HepG2 (cell line): Measurements from ENCODE around the gene NFX1. TPM values are rescaled to one million over a fixed set of nuclear protein-coding genes. Genes with fewer than 3 reads are reported as not detected.

Source experiments
- CCAR2 ChIP-seq: fragments of 200-400 bp; formaldehyde crosslinking; optimal IDR thresholded peaks from 2 replicates; pipeline ENCODE3; 2018; ENCODE audit warnings: low read depth, mild to moderate bottlenecking, low read length, moderate library complexity
- FOSL2 ChIP-seq: sonication (generic); formaldehyde crosslinking; IDR thresholded peaks from 2 replicates; pipeline ENCODE4 v1.4.0; 2020; ENCODE audit warnings: missing genetic modification reagents
- FOXO1 ChIP-seq: sonication (generic); formaldehyde crosslinking; IDR thresholded peaks from 2 replicates; pipeline ENCODE4 v1.4.0; 2020; ENCODE audit warnings: missing genetic modification reagents
- GATAD2A ChIP-seq: IDR thresholded peaks from 2 replicates; pipeline ENCODE4 v1.6.1; 2016
- KDM4B ChIP-seq: sonication (generic); formaldehyde crosslinking; IDR thresholded peaks from 2 replicates; pipeline ENCODE4 v1.4.0; 2020; ENCODE audit warnings: missing genetic modification reagents
- MATR3 ChIP-seq: sonication (generic); formaldehyde crosslinking; IDR thresholded peaks from 2 replicates; pipeline ENCODE4 v1.4.0; 2020; ENCODE audit warnings: missing genetic modification reagents
- MYC ChIP-seq: sonication (generic); formaldehyde crosslinking; IDR thresholded peaks from 2 replicates; pipeline ENCODE4 v1.9.0; 2021; ENCODE audit warnings: missing genetic modification reagents, borderline replicate concordance
- NCOA2 ChIP-seq: sonication (generic); formaldehyde crosslinking; IDR thresholded peaks from 2 replicates; pipeline ENCODE4 v1.8.0; 2022; ENCODE audit warnings: inconsistent platforms
- NFYC ChIP-seq: IDR thresholded peaks from 2 replicates; pipeline ENCODE4 v1.6.1; 2016; ENCODE audit warnings: missing genetic modification reagents, missing compliant biosample characterization
- PCBP1 ChIP-seq: fragments of 200-400 bp; formaldehyde crosslinking; IDR thresholded peaks from 2 replicates; pipeline ENCODE4 v1.6.1; 2017; ENCODE audit warnings: mild to moderate bottlenecking, low read depth, low read length, borderline replicate concordance
- POLR2A ChIP-seq, 2 experiments: IDR thresholded peaks; 2 replicates each; pipeline ENCODE4 v1.6.1; 2011; ENCODE audit warnings: low read depth in 2 of 2, low read length in 2 of 2, mild to moderate bottlenecking in 1 of 2, moderate library complexity in 1 of 2; ENCODE audit not compliant: insufficient read depth in 1 of 2
- SETDB1 ChIP-seq: sonication (generic); formaldehyde crosslinking; IDR thresholded peaks from 2 replicates; pipeline ENCODE4 v1.5.1; 2020; ENCODE audit warnings: missing genetic modification reagents, mild to moderate bottlenecking, borderline replicate concordance
- SP140L ChIP-seq: sonication (generic); formaldehyde crosslinking; IDR thresholded peaks from 2 replicates; pipeline ENCODE4 v1.4.0; 2020; ENCODE audit warnings: missing genetic modification reagents, borderline replicate concordance
- TEAD2 ChIP-seq: sonication (generic); formaldehyde crosslinking; IDR thresholded peaks from 2 replicates; pipeline ENCODE4 v1.9.0; 2021; ENCODE audit warnings: missing genetic modification reagents
- ZKSCAN1 ChIP-seq: fragments of 150-350 bp; IDR thresholded peaks from 2 replicates; pipeline ENCODE4 v1.6.1; 2014; ENCODE audit warnings: low read length
- ZNF280B ChIP-seq: sonication (generic); formaldehyde crosslinking; IDR thresholded peaks from 2 replicates; pipeline ENCODE4 v1.5.0; 2020; ENCODE audit warnings: missing genetic modification reagents, mild to moderate bottlenecking, borderline replicate concordance
- ZNF34 ChIP-seq: sonication (generic); formaldehyde crosslinking; IDR thresholded peaks from 2 replicates; pipeline ENCODE4 v1.4.0; 2020; ENCODE audit warnings: mild to moderate bottlenecking, missing genetic modification reagents, borderline replicate concordance
- ZNF468 ChIP-seq: sonication (generic); formaldehyde crosslinking; IDR thresholded peaks from 2 replicates; pipeline ENCODE4 v1.8.0; 2022; ENCODE audit warnings: mild to moderate bottlenecking, moderate library complexity, missing genetic modification reagents
- ZNF510 ChIP-seq: sonication (generic); formaldehyde crosslinking; IDR thresholded peaks from 2 replicates; pipeline ENCODE4 v1.4.0; 2020; ENCODE audit warnings: low read depth, mild to moderate bottlenecking, missing genetic modification reagents
- ZNF660 ChIP-seq: sonication (generic); formaldehyde crosslinking; IDR thresholded peaks from 2 replicates; pipeline ENCODE4 v1.5.1; 2020; ENCODE audit warnings: mild to moderate bottlenecking, low read depth, missing genetic modification reagents, borderline replicate concordance
- polyA plus RNA-seq, 8 experiments: library from polyadenylated mRNA; depleted of rRNA in 3 of 8; stranded (reverse) in 7 of 8; unstranded in 1 of 8; fragments of >200 nt; fragmentation: Illumina TruSeq in 4 of 8; extraction: Trizol in 4 of 8; gene quantifications; 2 replicates each; pipeline versions ENCODE4 v1.2.1 to v1.2.3, GENCODE V29; 2011 to 2016; ENCODE audit warnings: low read depth in 4 of 8, missing spikeins in 1 of 8, mixed read lengths in 1 of 8; ENCODE audit not compliant: insufficient read depth in 1 of 8
- total RNA-seq, 5 experiments: library from RNA; depleted of rRNA; stranded (reverse); fragments of >200 nt; fragmentation: Illumina TruSeq; extraction: Trizol; gene quantifications; 2 replicates each; pipeline ENCODE4 v1.2.3, GENCODE V29; 2016; ENCODE audit warnings: low read depth in 1 of 5
- TF ChIP-seq, protein P1 (sequence below): sonication (generic); formaldehyde crosslinking; IDR thresholded peaks from 2 replicates; pipeline ENCODE4 v1.8.0; 2022; ENCODE audit warnings: missing genetic modification reagents, mild to moderate bottlenecking, inconsistent platforms, borderline replicate concordance
- TF ChIP-seq, protein P2 (sequence below): sonication (generic); formaldehyde crosslinking; IDR thresholded peaks from 2 replicates; pipeline ENCODE4 v1.4.0; 2020; ENCODE audit warnings: missing genetic modification reagents
- TF ChIP-seq, protein P3 (sequence below): sonication (generic); formaldehyde crosslinking; IDR thresholded peaks from 2 replicates; pipeline ENCODE4 v1.4.0; 2020; ENCODE audit warnings: missing genetic modification reagents, borderline replicate concordance

NFX1 gene
- total and polyA plus RNA-seq, 2 of the 13 experiments (the other 11 are each of a cell fraction or from before 2014, with no cell fraction given): 23.9 to 27.5 TPM

GRCh38 chr9:33263131-33264002 is 26.9 kb upstream of the NFX1 start (continued):
- TF ChIP-seq, protein P1, sequence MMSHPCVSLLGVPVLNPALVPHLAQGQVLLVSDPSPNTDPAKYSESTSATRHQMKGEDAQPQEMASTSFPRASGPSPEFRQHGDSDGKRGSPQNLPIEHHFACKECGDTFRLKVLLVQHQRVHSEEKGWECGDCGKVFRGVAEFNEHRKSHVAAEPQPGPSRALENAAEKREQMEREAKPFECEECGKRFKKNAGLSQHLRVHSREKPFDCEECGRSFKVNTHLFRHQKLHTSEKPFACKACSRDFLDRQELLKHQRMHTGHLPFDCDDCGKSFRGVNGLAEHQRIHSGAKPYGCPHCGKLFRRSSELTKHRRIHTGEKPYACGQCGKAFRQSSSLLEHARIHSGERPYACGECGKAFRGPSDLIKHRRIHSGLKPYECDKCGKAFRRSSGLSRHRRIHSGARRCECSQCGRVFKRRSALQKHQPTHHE: no peak
- TF ChIP-seq SP140L (CRISPR knock-in tag) (no peak), MYC (CRISPR knock-in tag) (0 out of 2 replicates have a peak, but pooled peaks have one; percentile 57), POLR2A (IDR thresholded peaks at IDR 0.05; ENCODE audit: insufficient read depth in 1 of 2, low read depth in 2 of 2, low read length in 2 of 2) (peak in 1 of 2 experiments; percentile 37; a peak in 1 of 4 replicates), GATAD2A (CRISPR knock-in tag) (no peak; the same call in 1 of the 2 replicates), TEAD2 (no peak), ZKSCAN1 (no peak), MATR3 (CRISPR knock-in tag) (no peak), KDM4B (no peak), CCAR2 (no peak), NFYC (CRISPR knock-in tag) (no peak), ZNF468 (CRISPR knock-in tag) (no peak), ZNF660 (CRISPR knock-in tag) (no peak), FOSL2 (CRISPR knock-in tag) (no peak; the same call in 1 of the 2 replicates), SETDB1 (CRISPR knock-in tag) (no peak), ZNF510 (no peak), ZNF34 (CRISPR knock-in tag) (no peak), FOXO1 (0 out of 2 replicates have a peak, but pooled peaks have one; percentile 15), ZNF280B (CRISPR knock-in tag) (no peak), PCBP1 (no peak), NCOA2 (CRISPR knock-in tag) (no peak)
- TF ChIP-seq, protein P2, sequence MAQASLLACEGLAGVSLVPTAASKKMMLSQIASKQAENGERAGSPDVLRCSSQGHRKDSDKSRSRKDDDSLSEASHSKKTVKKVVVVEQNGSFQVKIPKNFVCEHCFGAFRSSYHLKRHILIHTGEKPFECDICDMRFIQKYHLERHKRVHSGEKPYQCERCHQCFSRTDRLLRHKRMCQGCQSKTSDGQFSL (CRISPR knock-in tag): no peak
- TF ChIP-seq, protein P3, sequence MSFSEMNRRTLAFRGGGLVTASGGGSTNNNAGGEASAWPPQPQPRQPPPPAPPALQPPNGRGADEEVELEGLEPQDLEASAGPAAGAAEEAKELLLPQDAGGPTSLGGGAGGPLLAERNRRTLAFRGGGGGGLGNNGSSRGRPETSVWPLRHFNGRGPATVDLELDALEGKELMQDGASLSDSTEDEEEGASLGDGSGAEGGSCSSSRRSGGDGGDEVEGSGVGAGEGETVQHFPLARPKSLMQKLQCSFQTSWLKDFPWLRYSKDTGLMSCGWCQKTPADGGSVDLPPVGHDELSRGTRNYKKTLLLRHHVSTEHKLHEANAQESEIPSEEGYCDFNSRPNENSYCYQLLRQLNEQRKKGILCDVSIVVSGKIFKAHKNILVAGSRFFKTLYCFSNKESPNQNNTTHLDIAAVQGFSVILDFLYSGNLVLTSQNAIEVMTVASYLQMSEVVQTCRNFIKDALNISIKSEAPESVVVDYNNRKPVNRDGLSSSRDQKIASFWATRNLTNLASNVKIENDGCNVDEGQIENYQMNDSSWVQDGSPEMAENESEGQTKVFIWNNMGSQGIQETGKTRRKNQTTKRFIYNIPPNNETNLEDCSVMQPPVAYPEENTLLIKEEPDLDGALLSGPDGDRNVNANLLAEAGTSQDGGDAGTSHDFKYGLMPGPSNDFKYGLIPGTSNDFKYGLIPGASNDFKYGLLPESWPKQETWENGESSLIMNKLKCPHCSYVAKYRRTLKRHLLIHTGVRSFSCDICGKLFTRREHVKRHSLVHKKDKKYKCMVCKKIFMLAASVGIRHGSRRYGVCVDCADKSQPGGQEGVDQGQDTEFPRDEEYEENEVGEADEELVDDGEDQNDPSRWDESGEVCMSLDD: no peak
